HCT116 (cell line): ENCODE results near the gene CSNK2A2. TPM values are rescaled to one million over a fixed set of nuclear protein-coding genes. Genes with fewer than 3 reads are reported as not detected.

ENCODE experiments used
- ATAC-seq: fragments of 200-7000 bp; cut with Tn5 transposase; 2 replicates; pipeline ENCODE4 v1.9.1; 2020; ENCODE audit warnings: mild to moderate bottlenecking, moderate library complexity
- BruUV-seq: library from RNA; stranded (reverse); fragments of 400-500 nt; replicated peaks from 2 replicates; lab custom pipeline; 2021; lab: Mats Ljungman, UMichigan
- CTCF ChIA-PET: fragments of 300-600 bp; sonication (Branson Sonifier 250); formaldehyde crosslinking; loops from one replicate; lab custom pipeline; 2021; ENCODE audit warnings: antibody characterized with exemption; lab: Charles Lee
- POLR2A ChIA-PET: fragments of 300-600, 350-600 bp; sonication (Branson Sonifier 250); formaldehyde crosslinking; loops from one replicate; lab custom pipeline; 2021; ENCODE audit warnings: antibody characterized with exemption; lab: Charles Lee
- RAD21 ChIA-PET, 2 experiments: fragments of 300-600 bp; sonication (Branson Sonifier 250); formaldehyde crosslinking; loops; one replicate each; lab custom pipeline; 2023; ENCODE audit warnings: low total read pairs in 2 of 2; ENCODE audit not compliant: uncharacterized antibody in 2 of 2, unreplicated experiment in 2 of 2, low non-redundant PET in 1 of 2; lab: Charles Lee
- DNase-seq: peaks from one replicate; pipeline ENCODE4 v3.0.0-alpha.2; 2010; ENCODE audit warnings: low read depth, low spot score
- H2AFZ ChIP-seq: fragments of 200-600 bp; shearing (Covaris generic), sonication (generic); 2 replicates; pipeline ENCODE4 v1.6.1; 2017; ENCODE audit warnings: low read depth, mixed run types, mixed read lengths, antibody characterized with exemption, low read length; ENCODE audit not compliant: poor library complexity, severe bottlenecking
- H3K27ac ChIP-seq: 2 replicates; pipeline ENCODE4 v1.5.1; 2012; ENCODE audit warnings: low read depth, low read length
- H3K27me3 ChIP-seq: fragments of 200-600 bp; sonication (generic); 2 replicates; pipeline ENCODE4 v1.6.1; 2016; ENCODE audit warnings: mixed run types, low read length, mixed read lengths; ENCODE audit not compliant: insufficient read depth
- H3K36me3 ChIP-seq, 2 experiments: fragments of 200-500 bp in 1 of 2; fragments of 200-600 bp in 1 of 2; sonication (Bioruptor generic) in 1 of 2; sonication (generic) in 1 of 2; 2 replicates each; pipeline versions ENCODE4 v1.5.1 to v1.6.1; 2014 to 2016; ENCODE audit warnings: low read length in 2 of 2, inconsistent platforms in 1 of 2, mixed read lengths in 1 of 2, mixed run types in 1 of 2; ENCODE audit not compliant: insufficient read depth in 2 of 2, control insufficient read depth in 1 of 2
- H3K4me1 ChIP-seq, 2 experiments: fragments of 200-600 bp in 1 of 2; sonication (generic) in 1 of 2; 2 replicates each; pipeline versions ENCODE4 v1.5.1 to v1.6.1; 2012 to 2017; ENCODE audit warnings: low read length in 2 of 2, inconsistent platforms in 1 of 2, mild to moderate bottlenecking in 1 of 2, mixed read lengths in 1 of 2, mixed run types in 1 of 2, moderate library complexity in 1 of 2; ENCODE audit not compliant: insufficient read depth in 2 of 2, control insufficient read depth in 1 of 2
- H3K4me2 ChIP-seq: fragments of 200-600 bp; sonication (generic); 2 replicates; pipeline ENCODE4 v1.6.1; 2017; ENCODE audit warnings: mixed run types, low read length, mixed read lengths
- H3K4me3 ChIP-seq, 2 experiments: fragments of 200-600 bp in 1 of 2; sonication (generic) in 1 of 2; replicated peaks in 1 of 2; 2 replicates each; pipeline ENCODE4 v1.5.1; 2011 to 2016; ENCODE audit warnings: low read length in 2 of 2, control low read depth in 1 of 2, low read depth in 1 of 2, mild to moderate bottlenecking in 1 of 2, mixed read lengths in 1 of 2, mixed run types in 1 of 2
- H3K79me2 ChIP-seq: fragments of 200-600 bp; sonication (generic); 2 replicates; pipeline ENCODE4 v1.6.1; 2017; ENCODE audit warnings: mild to moderate bottlenecking, mixed run types, low read length, moderate library complexity, mixed read lengths; ENCODE audit not compliant: insufficient read depth
- H3K9ac ChIP-seq: fragments of 200-600 bp; sonication (generic); 2 replicates; pipeline ENCODE4 v1.6.1; 2016; ENCODE audit warnings: low read length, mixed read lengths
- H3K9me2 ChIP-seq: fragments of 200-600 bp; sonication (generic), shearing (Covaris generic); 2 replicates; pipeline ENCODE4 v1.6.1; 2017; ENCODE audit warnings: mixed run types, mild to moderate bottlenecking, moderate library complexity; ENCODE audit not compliant: insufficient read depth
- H3K9me3 ChIP-seq, 2 experiments: fragments of 200-500 bp in 1 of 2; fragments of 200-600 bp in 1 of 2; sonication (Bioruptor generic) in 1 of 2; sonication (generic) in 1 of 2; 2 replicates each; pipeline ENCODE4 v1.6.1; 2014 to 2017; ENCODE audit warnings: low read length in 2 of 2, mixed read lengths in 2 of 2, inconsistent platforms in 1 of 2, low read depth in 1 of 2, mild to moderate bottlenecking in 1 of 2, mixed run types in 1 of 2, moderate library complexity in 1 of 2; ENCODE audit not compliant: control insufficient read depth in 1 of 2, insufficient read depth in 1 of 2
- H4K20me1 ChIP-seq: fragments of 200-600 bp; sonication (generic), shearing (Covaris generic); 2 replicates; pipeline ENCODE4 v1.6.1; 2017; ENCODE audit warnings: mixed run types, mild to moderate bottlenecking, moderate library complexity; ENCODE audit not compliant: insufficient read depth
- CBX3 ChIP-seq: IDR thresholded peaks from 2 replicates; pipeline ENCODE4 v1.6.1; 2012; ENCODE audit warnings: low read depth
- CEBPB ChIP-seq: IDR thresholded peaks from 2 replicates; pipeline ENCODE4 v1.6.1; 2012; ENCODE audit warnings: low read depth
- EGR1 ChIP-seq: IDR thresholded peaks from 2 replicates; pipeline ENCODE4 v1.6.1; 2012; ENCODE audit warnings: low read depth
- ELF1 ChIP-seq: IDR thresholded peaks from 2 replicates; pipeline ENCODE4 v1.6.1; 2012; ENCODE audit warnings: low read depth, borderline replicate concordance
- FOSL1 ChIP-seq: IDR thresholded peaks from 2 replicates; pipeline ENCODE4 v1.6.1; 2012; ENCODE audit warnings: low read depth
- JUND ChIP-seq: IDR thresholded peaks from 2 replicates; pipeline ENCODE4 v1.6.1; 2012
- POLR2A ChIP-seq: IDR thresholded peaks from 2 replicates; pipeline ENCODE4 v1.7.0; 2011; ENCODE audit warnings: borderline replicate concordance; ENCODE audit not compliant: insufficient read depth, insufficient read length; ENCODE audit errors: extremely low read depth
- POLR2AphosphoS5 ChIP-seq: IDR thresholded peaks from 2 replicates; pipeline ENCODE4 v1.6.1; 2011; ENCODE audit warnings: mild to moderate bottlenecking, low read depth, low read length, moderate library complexity
- SIN3A ChIP-seq: IDR thresholded peaks from 2 replicates; pipeline ENCODE4 v1.6.1; 2012; ENCODE audit warnings: low read depth
- SP1 ChIP-seq: IDR thresholded peaks from 2 replicates; pipeline ENCODE4 v1.6.1; 2012; ENCODE audit warnings: low read depth
- TCF7L2 ChIP-seq: IDR thresholded peaks from 2 replicates; pipeline ENCODE4 v1.7.0; 2011; ENCODE audit warnings: borderline replicate concordance, inconsistent platforms; ENCODE audit not compliant: insufficient read depth, insufficient read length; ENCODE audit errors: extremely low read depth
- YY1 ChIP-seq: IDR thresholded peaks from 2 replicates; pipeline ENCODE4 v1.6.1; 2011; ENCODE audit warnings: low read length, low read depth, moderate library complexity, mild to moderate bottlenecking; ENCODE audit not compliant: insufficient replicate concordance; ENCODE audit errors: extremely low read depth
- ZFX ChIP-seq: fragments of 450-650 bp; IDR thresholded peaks from 2 replicates; pipeline ENCODE4 v1.6.1; 2017
- ZNF274 ChIP-seq: fragments of 200-500 bp; sonication (Bioruptor generic); IDR thresholded peaks from 2 replicates; pipeline ENCODE4 v1.6.1; 2014; ENCODE audit warnings: mild to moderate bottlenecking, low read depth, low read length, inconsistent platforms
- intact Hi-C: fragments of 100-400 bp; cut with micrococcal nuclease; formaldehyde crosslinking; loops from 2 replicates; pipeline ENCODE4 v1.10.0; 2022
- total RNA-seq: library from RNA; stranded (reverse); gene quantifications from one replicate; pipeline ENCODE4 v1.2.1, GENCODE V29; 2021; ENCODE audit not compliant: unreplicated experiment
- TF ChIP-seq, protein P1 (sequence below): IDR thresholded peaks from 2 replicates; pipeline ENCODE4 v1.6.1; 2011; ENCODE audit warnings: mild to moderate bottlenecking, low read length, moderate library complexity; ENCODE audit not compliant: insufficient replicate concordance; ENCODE audit errors: extremely low read depth
- TF ChIP-seq, protein P2 (sequence below): IDR thresholded peaks from 2 replicates; pipeline ENCODE4 v1.6.1; 2012
- TF ChIP-seq, protein P3 (sequence below): IDR thresholded peaks from 2 replicates; pipeline ENCODE4 v1.6.1; 2012
- TF ChIP-seq, protein P4 (sequence below), 3 experiments: fragments of 200-600 bp in 1 of 3; sonication (generic) in 1 of 3; IDR thresholded peaks in 2 of 3; conservative IDR thresholded peaks in 1 of 3; 2 replicates each; pipeline ENCODE4 v1.5.1; 2012 to 2017; ENCODE audit warnings: low read depth in 2 of 3, low read length in 2 of 3, antibody characterized with exemption in 1 of 3, borderline replicate concordance in 1 of 3, control low read depth in 1 of 3, mild to moderate bottlenecking in 1 of 3, mixed read lengths in 1 of 3, mixed run types in 1 of 3, moderate library complexity in 1 of 3; ENCODE audit not compliant: insufficient read depth in 1 of 3

The CSNK2A2 gene
- total RNA-seq, 1 experiment from 2014 or later: 97.7 TPM

DNA sequence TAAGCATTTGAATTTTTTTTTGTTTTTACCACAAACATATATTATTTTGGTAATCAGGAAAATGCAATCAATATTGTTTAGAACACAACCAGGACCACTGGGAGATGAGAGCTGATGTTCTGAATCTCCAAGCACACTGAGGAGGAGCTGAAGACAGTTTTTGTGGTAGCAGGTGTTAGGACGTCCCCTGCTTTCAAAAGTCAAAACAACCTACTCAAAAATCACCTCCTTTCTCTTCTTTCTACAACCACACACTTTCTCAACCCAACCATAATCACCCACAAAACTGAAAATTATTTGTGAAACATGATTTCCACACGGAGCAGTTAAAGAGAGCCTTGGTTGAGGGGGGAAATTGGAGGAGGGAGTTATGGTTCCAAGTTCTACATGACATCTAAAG lies 42.1 kb downstream of the CSNK2A2 start:
- DNase-seq: no peak
- no peaks in the 10 kb centered on the region for H3K9me2 ChIP-seq
- RAD21 ChIA-PET: no interaction called here
- no TSS peak for BruUV-seq
- no peaks in the 10 kb centered on the region for H3K79me2 ChIP-seq
- no peak overlapping the region for H3K9ac ChIP-seq
- TF ChIP-seq ELF1 (no peak), ZFX (no peak), ZNF274 (no peak), TCF7L2 (no peak), FOSL1 (no peak), JUND (no peak), POLR2A (no peak), SP1 (no peak), SIN3A (no peak), YY1 (no peak), EGR1 (no peak), CEBPB (no peak), POLR2AphosphoS5 (no peak), CBX3 (no peak)
- TF ChIP-seq, protein P1, sequence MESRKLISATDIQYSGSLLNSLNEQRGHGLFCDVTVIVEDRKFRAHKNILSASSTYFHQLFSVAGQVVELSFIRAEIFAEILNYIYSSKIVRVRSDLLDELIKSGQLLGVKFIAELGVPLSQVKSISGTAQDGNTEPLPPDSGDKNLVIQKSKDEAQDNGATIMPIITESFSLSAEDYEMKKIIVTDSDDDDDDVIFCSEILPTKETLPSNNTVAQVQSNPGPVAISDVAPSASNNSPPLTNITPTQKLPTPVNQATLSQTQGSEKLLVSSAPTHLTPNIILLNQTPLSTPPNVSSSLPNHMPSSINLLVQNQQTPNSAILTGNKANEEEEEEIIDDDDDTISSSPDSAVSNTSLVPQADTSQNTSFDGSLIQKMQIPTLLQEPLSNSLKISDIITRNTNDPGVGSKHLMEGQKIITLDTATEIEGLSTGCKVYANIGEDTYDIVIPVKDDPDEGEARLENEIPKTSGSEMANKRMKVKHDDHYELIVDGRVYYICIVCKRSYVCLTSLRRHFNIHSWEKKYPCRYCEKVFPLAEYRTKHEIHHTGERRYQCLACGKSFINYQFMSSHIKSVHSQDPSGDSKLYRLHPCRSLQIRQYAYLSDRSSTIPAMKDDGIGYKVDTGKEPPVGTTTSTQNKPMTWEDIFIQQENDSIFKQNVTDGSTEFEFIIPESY: no peak
- TF ChIP-seq, protein P2, sequence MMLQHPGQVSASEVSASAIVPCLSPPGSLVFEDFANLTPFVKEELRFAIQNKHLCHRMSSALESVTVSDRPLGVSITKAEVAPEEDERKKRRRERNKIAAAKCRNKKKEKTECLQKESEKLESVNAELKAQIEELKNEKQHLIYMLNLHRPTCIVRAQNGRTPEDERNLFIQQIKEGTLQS: no peak
- TF ChIP-seq, protein P3, sequence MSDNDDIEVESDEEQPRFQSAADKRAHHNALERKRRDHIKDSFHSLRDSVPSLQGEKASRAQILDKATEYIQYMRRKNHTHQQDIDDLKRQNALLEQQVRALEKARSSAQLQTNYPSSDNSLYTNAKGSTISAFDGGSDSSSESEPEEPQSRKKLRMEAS: no peak
- TF ChIP-seq, protein P4, sequence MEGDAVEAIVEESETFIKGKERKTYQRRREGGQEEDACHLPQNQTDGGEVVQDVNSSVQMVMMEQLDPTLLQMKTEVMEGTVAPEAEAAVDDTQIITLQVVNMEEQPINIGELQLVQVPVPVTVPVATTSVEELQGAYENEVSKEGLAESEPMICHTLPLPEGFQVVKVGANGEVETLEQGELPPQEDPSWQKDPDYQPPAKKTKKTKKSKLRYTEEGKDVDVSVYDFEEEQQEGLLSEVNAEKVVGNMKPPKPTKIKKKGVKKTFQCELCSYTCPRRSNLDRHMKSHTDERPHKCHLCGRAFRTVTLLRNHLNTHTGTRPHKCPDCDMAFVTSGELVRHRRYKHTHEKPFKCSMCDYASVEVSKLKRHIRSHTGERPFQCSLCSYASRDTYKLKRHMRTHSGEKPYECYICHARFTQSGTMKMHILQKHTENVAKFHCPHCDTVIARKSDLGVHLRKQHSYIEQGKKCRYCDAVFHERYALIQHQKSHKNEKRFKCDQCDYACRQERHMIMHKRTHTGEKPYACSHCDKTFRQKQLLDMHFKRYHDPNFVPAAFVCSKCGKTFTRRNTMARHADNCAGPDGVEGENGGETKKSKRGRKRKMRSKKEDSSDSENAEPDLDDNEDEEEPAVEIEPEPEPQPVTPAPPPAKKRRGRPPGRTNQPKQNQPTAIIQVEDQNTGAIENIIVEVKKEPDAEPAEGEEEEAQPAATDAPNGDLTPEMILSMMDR (IDR thresholded peaks at IDR 0.05 in 2 of 3, conservative IDR thresholded peaks at IDR 0.05 in 1 of 3; ENCODE audit: borderline replicate concordance in 1 of 3, insufficient read depth in 1 of 3, low read depth in 2 of 3, low read length in 2 of 3): no peak
- TF ChIP-seq, all 23 proteins: peak for 0
- no peak overlapping the region for H2AFZ ChIP-seq
- no peaks in the 10 kb centered on the region for H4K20me1 ChIP-seq
- ATAC-seq: no peak
- POLR2A ChIA-PET: no interaction called here
- no peaks in the 10 kb centered on the region for H3K4me1 ChIP-seq
- H3K4me2 ChIP-seq: no peak overlapping the region
- peaks cover 0 to 3% of the 10 kb centered on the region in 2 experiments; a peak in 3 of 4 replicates for H3K36me3 ChIP-seq
- no peaks in the 10 kb centered on the region for H3K9me3 ChIP-seq
- CTCF ChIA-PET: no interaction called here
- H3K27ac ChIP-seq: no peak overlapping the region
- intact Hi-C loops: no loop called here
- no peak overlapping the region for H3K4me3 ChIP-seq
- H3K27me3 ChIP-seq: no peaks in the 10 kb centered on the region
